OCI-LY3 (cell line): ENCODE data around the gene LRRC4C.
"Not testable (repeated sequence)": the region's sequence is repeated elsewhere in the genome, so short reads cannot be mapped to it uniquely, and the experiment has no call there.

Experiments
- H2AFZ ChIP-seq: fragments of 200-600, 300-600 bp; shearing (Covaris generic); 2 replicates; pipeline ENCODE4 v1.6.0; 2014; ENCODE audit warnings: antibody characterized with exemption, low read depth, low read length
- H3K27ac ChIP-seq: fragments of 200-600, 300-600 bp; sonication (generic); 2 replicates; pipeline ENCODE4 v1.5.1; 2014; ENCODE audit warnings: mild to moderate bottlenecking, low read length, moderate library complexity, mixed read lengths
- H3K27me3 ChIP-seq: fragments of 200-600, 300-600 bp; sonication (generic); 2 replicates; pipeline ENCODE4 v1.6.1; 2014; ENCODE audit warnings: low read depth, low read length, mixed read lengths
- H3K36me3 ChIP-seq: fragments of 200-600, 300-600 bp; sonication (generic); replicated peaks from 2 replicates; pipeline ENCODE3; 2014; ENCODE audit warnings: low read depth, low read length, mixed read lengths
- H3K4me1 ChIP-seq: fragments of 300-600, 200-600 bp; sonication (generic); 2 replicates; pipeline ENCODE4 v1.6.1; 2014; ENCODE audit warnings: low read length, mixed read lengths
- H3K4me2 ChIP-seq: fragments of 200-600, 300-600 bp; sonication (generic); 2 replicates; pipeline ENCODE4 v1.6.1; 2014; ENCODE audit warnings: low read length, mixed read lengths
- H3K4me3 ChIP-seq: fragments of 300-600, 200-600 bp; sonication (generic); 2 replicates; pipeline ENCODE4 v1.5.1; 2014; ENCODE audit warnings: antibody characterized with exemption, mild to moderate bottlenecking, low read length, moderate library complexity
- H3K79me2 ChIP-seq: fragments of 300-600, 200-600 bp; shearing (Covaris generic); 2 replicates; pipeline ENCODE4 v1.6.1; 2014; ENCODE audit warnings: mild to moderate bottlenecking, low read length, mixed read lengths
- H3K9ac ChIP-seq: fragments of 300-600, 200-600 bp; shearing (Covaris generic); 2 replicates; pipeline ENCODE4 v1.6.0; 2014; ENCODE audit warnings: mild to moderate bottlenecking, low read length, moderate library complexity
- H3K9me3 ChIP-seq: fragments of 200-600, 300-600 bp; shearing (Covaris generic); 2 replicates; pipeline ENCODE4 v1.6.1; 2014; ENCODE audit warnings: low read length, mixed read lengths; ENCODE audit not compliant: insufficient read depth
- H4K20me1 ChIP-seq: fragments of 200-600, 300-600 bp; sonication (generic); 2 replicates; pipeline ENCODE4 v1.6.1; 2016; ENCODE audit warnings: low read length, mixed read lengths; ENCODE audit not compliant: insufficient read depth
- EZH2phosphoT487 ChIP-seq: fragments of 200-600 bp; shearing (Covaris generic); IDR thresholded peaks from 2 replicates; pipeline ENCODE4 v1.6.1; 2018; ENCODE audit warnings: antibody characterized with exemption, mixed run types, low read depth
- TF ChIP-seq, protein P1 (sequence below): fragments of 200-600, 300-600 bp; sonication (generic); IDR thresholded peaks from 2 replicates; pipeline ENCODE4 v1.5.1; 2014; ENCODE audit warnings: antibody characterized with exemption, low read length, low read depth

Gene LRRC4C

DNA sequence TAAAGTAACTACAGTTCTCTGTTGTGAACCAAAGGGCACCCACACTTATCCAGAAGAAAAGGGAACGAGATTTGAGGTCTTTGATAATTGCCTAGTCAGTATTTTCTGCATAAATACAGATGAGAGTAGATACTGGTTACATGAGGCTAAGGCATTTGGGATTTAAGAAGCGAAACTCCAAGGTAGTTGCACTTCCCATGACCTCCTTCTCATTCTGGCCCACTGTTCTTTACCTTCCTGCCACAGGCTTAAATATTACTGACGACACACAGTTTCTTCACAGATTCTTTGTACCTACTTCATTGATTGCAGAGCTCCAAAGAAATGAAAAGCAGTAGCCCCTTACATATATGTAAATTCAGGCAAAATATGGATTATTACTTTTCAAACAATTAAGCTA is 915.3 kb downstream of the LRRC4C start:
- peaks cover 7% of the 10 kb centered on the region for H3K4me1 ChIP-seq
- no peaks in the 10 kb centered on the region for H3K9me3 ChIP-seq
- H3K4me2 ChIP-seq = no peak overlapping the region

DNA sequence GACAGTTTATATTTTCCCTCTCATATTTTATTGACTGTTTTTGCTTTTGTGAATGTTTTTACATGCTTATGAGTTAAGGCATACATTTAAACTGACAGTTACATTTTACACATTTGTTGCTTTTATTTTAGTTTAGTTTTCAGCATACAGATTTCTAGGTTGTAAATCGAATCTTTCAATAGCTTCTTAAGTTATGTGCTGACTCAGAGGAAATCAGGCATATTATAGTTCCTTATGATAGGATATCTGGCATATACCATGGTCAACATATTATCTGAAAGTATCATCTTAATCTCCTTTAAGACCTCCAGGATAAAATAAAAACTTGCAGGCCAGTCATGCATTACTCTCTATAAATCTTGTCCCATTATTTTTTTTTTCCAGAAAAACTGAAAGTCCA is 916.6 kb downstream of the LRRC4C start:
- H3K9me3 ChIP-seq = no peaks in the 10 kb centered on the region
- H3K27me3 ChIP-seq = no peaks in the 10 kb centered on the region
- H3K4me2 ChIP-seq = no peak overlapping the region
- TF ChIP-seq, protein P1, sequence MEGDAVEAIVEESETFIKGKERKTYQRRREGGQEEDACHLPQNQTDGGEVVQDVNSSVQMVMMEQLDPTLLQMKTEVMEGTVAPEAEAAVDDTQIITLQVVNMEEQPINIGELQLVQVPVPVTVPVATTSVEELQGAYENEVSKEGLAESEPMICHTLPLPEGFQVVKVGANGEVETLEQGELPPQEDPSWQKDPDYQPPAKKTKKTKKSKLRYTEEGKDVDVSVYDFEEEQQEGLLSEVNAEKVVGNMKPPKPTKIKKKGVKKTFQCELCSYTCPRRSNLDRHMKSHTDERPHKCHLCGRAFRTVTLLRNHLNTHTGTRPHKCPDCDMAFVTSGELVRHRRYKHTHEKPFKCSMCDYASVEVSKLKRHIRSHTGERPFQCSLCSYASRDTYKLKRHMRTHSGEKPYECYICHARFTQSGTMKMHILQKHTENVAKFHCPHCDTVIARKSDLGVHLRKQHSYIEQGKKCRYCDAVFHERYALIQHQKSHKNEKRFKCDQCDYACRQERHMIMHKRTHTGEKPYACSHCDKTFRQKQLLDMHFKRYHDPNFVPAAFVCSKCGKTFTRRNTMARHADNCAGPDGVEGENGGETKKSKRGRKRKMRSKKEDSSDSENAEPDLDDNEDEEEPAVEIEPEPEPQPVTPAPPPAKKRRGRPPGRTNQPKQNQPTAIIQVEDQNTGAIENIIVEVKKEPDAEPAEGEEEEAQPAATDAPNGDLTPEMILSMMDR = no peak
- no peak for TF ChIP-seq EZH2phosphoT487
- H3K36me3 ChIP-seq = no peaks in the 10 kb centered on the region
- no peaks in the 10 kb centered on the region for H4K20me1 ChIP-seq
- H3K79me2 ChIP-seq = no peaks in the 10 kb centered on the region
- H3K9ac ChIP-seq = no peak overlapping the region
- no peak overlapping the region for H2AFZ ChIP-seq
- H3K27ac ChIP-seq = no peak overlapping the region
- no peak overlapping the region for H3K4me3 ChIP-seq
- peaks cover 7% of the 10 kb centered on the region for H3K4me1 ChIP-seq

More for the DNA sequence above, 915.3 kb downstream of the LRRC4C start:
- Histone ChIP-seq H4K20me1 (no peaks in the 10 kb centered on the region), H2AFZ (no peak overlapping the region), H3K4me3 (no peak overlapping the region), H3K9ac (no peak overlapping the region), H3K79me2 (no peaks in the 10 kb centered on the region), H3K36me3 (no peaks in the 10 kb centered on the region), H3K27ac (no peak overlapping the region), H3K27me3 (no peaks in the 10 kb centered on the region)
- no peak for TF ChIP-seq EZH2phosphoT487
- TF ChIP-seq, protein P1 = no peak

DNA sequence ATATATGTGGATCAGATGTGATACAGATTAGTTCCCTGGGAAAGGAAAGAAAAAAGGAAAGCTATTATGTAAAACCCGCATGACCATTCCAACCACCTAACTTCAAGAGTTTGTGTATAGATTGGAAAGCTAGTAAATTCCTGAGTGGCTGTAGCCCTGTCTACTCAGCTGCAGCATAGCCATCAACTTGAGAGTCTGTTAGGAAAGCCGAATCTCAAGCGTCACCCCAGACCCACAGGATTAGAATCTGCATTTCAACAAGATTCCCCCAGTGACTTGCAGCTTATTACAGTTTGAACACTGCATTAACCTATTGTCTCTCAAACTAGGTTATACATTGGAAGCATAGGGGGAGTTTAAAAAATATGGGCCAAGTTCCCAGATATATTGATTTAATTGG is 921.7 kb downstream of the LRRC4C start:
- Histone ChIP-seq H3K4me2 (no peak overlapping the region), H3K36me3 (no peaks in the 10 kb centered on the region), H3K27me3 (no peaks in the 10 kb centered on the region), H3K9ac (no peak overlapping the region), H3K27ac (no peak overlapping the region), H3K4me3 (no peak overlapping the region), H3K9me3 (no peaks in the 10 kb centered on the region), H2AFZ (no peak overlapping the region), H3K79me2 (no peaks in the 10 kb centered on the region), H3K4me1 (no peaks in the 10 kb centered on the region), H4K20me1 (no peaks in the 10 kb centered on the region)
- no peak for TF ChIP-seq EZH2phosphoT487
- TF ChIP-seq, protein P1 = no peak

DNA sequence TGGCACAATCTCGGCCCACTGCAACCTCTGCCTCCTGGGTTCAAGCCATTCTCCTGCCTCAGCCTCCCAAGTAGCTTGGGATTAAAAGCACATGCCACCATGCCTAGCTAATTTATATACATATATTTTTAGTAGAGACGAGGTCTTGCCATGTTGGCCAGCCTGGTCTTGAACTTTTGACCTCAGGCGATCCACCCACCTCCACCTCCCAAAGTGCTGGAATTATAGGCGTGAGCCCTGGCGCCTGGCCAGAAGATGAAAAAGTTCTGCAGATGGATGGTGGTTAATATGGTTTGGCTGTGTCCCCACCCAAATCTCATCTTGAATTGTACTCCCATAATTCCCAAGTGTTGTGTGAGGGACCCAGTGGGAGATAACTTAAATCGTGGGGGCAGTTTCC is 937.4 kb downstream of the LRRC4C start:
- H3K79me2 ChIP-seq, H3K36me3 ChIP-seq, H3K27ac ChIP-seq, H3K9ac ChIP-seq, H3K9me3 ChIP-seq, H3K4me2 ChIP-seq, H3K27me3 ChIP-seq, H2AFZ ChIP-seq, H3K4me1 ChIP-seq, H4K20me1 ChIP-seq, H3K4me3 ChIP-seq: not testable (repeated sequence)

DNA sequence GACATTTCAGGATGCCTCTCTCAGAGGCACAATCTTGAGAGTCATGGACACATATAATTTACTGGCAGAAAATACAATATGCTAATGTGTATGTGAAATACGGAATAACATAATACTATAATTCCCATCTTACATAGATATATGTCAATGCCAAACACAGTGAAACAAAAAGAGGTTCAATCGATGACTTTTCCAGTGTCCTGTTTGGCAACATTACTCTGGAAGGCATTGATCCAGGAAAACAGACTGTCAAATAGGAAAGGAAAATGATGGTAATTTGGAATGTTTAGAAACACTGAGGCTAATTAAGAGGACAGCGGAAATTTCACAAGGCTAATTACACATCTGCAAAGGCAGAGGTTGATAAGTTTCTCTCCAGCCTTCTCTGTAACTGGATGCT is 942.3 kb downstream of the LRRC4C start:
- H3K9me3 ChIP-seq = no peaks in the 10 kb centered on the region
- H3K27ac ChIP-seq = no peak overlapping the region
- no peaks in the 10 kb centered on the region for H3K27me3 ChIP-seq
- no peak overlapping the region for H3K9ac ChIP-seq
- no peak overlapping the region for H3K4me3 ChIP-seq
- H3K4me2 ChIP-seq = no peak overlapping the region
- TF ChIP-seq, protein P1 = no peak
- TF ChIP-seq EZH2phosphoT487 = no peak
- H3K79me2 ChIP-seq = no peaks in the 10 kb centered on the region
- no peaks in the 10 kb centered on the region for H3K4me1 ChIP-seq
- no peaks in the 10 kb centered on the region for H3K36me3 ChIP-seq
- H2AFZ ChIP-seq = no peak overlapping the region
- no peaks in the 10 kb centered on the region for H4K20me1 ChIP-seq
